ENCODE measurements around the gene HERC4.
"Not testable (repeated sequence)": the region's sequence is repeated elsewhere in the genome, so short reads cannot be mapped to it uniquely, and the experiment has no call there.

HERC4 gene

DNA sequence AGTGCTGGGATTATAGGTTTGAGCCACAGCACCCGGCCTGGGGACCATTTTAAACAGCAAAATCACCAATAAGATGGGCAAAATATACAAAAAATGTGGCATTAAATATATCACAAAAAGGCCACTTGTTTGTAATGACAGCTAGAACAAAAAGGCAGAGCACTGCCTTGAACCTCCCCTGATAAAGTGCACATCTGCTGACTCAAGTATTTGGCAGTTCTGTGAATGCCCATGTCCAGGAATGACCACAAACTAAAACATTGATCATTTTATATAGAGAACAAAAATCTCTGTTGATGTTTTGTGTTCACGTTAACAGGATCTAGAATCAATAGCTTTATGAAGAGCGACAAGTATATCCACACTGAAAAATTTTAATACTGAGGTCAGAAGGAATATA is 21.5 kb downstream of the HERC4 start:
- no peaks in the 10 kb centered on the region for H3K27me3 ChIP-seq (ENCODE audit: insufficient read depth, low read length)
- no peaks in the 10 kb centered on the region for H3K9me3 ChIP-seq (ENCODE audit: low read length)
- no peak overlapping the region for H3K4me3 ChIP-seq (ENCODE audit: low read length)
- no peak overlapping the region for H2AFZ ChIP-seq (ENCODE audit: low read depth, low read length)
- peaks cover 2% of the 10 kb centered on the region for H3K36me3 ChIP-seq (ENCODE audit: insufficient read depth, low read length)
- H3K4me1 ChIP-seq (ENCODE audit: insufficient read depth, low read length), result no peaks in the 10 kb centered on the region

DNA sequence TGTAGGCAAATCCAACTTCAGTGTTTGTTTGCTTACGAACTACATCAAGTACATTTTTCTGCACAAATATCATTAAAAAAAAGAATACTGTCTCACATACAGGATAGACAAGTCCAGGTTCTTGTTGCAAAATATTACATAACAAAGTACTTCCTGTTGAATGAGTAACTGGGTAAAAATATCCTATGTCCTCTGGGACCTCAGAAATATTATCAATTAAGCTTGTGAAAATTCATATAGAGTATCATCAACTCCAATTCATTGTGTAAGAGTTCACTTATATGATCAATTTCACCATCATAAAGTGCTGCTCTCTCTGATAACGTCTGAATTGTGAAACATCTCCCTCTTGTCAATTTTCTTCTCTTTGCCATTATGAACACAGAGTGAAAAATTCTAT is 22.6 kb downstream of the HERC4 start:
- Histone ChIP-seq H3K4me1 (ENCODE audit: insufficient read depth, low read length) (no peaks in the 10 kb centered on the region), H3K9me3 (ENCODE audit: low read length) (peaks cover 2% of the 10 kb centered on the region), H3K4me3 (ENCODE audit: low read length) (no peak overlapping the region), H3K27me3 (ENCODE audit: insufficient read depth, low read length) (no peaks in the 10 kb centered on the region), H2AFZ (ENCODE audit: low read depth, low read length) (no peak overlapping the region), H3K36me3 (ENCODE audit: insufficient read depth, low read length) (no peaks in the 10 kb centered on the region)

DNA sequence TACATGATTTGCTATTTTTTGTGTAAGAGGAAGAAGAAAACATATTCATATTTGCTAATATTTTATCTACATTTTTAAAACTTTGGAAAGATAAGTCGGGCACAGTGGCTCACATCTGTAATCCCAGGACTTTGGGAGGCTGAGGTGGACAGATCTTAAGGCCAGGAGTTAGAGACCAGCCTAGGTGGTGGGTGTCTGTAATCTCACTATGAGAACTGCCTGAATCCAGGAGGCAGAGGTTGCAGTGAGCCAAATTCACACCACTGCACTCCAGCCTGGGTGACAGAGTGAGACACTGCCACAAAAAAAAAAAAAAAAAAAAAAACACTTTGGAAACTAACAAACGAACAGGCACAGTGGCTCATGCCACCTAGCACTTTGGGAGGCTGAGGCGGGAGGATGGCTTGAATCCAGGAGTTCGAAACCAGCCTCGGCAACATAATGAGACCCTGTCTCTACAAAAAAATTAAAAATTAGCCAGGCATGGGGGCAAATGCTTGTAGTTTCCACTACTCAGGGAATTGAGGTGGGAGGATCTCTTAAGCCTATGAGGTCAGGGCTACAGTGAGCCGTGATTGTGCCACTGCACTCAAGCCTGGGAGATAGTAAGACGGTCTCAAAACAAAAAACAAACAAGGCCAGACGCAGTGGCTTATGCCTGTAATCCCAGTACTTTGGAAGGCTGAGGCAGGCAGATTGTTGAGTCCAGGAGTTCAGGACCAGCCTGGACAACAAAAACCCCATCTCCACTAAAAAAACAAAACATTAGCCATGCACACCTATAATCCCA is 25.6 kb downstream of the HERC4 start:
- Histone ChIP-seq H3K9me3 (ENCODE audit: low read length) (peaks cover 2% of the 10 kb centered on the region), H3K27me3 (ENCODE audit: insufficient read depth, low read length) (no peaks in the 10 kb centered on the region), H3K4me1 (ENCODE audit: insufficient read depth, low read length) (no peaks in the 10 kb centered on the region), H2AFZ (ENCODE audit: low read depth, low read length) (no peak overlapping the region), H3K36me3 (ENCODE audit: insufficient read depth, low read length) (no peaks in the 10 kb centered on the region), H3K4me3 (ENCODE audit: low read length) (no peak overlapping the region)

DNA sequence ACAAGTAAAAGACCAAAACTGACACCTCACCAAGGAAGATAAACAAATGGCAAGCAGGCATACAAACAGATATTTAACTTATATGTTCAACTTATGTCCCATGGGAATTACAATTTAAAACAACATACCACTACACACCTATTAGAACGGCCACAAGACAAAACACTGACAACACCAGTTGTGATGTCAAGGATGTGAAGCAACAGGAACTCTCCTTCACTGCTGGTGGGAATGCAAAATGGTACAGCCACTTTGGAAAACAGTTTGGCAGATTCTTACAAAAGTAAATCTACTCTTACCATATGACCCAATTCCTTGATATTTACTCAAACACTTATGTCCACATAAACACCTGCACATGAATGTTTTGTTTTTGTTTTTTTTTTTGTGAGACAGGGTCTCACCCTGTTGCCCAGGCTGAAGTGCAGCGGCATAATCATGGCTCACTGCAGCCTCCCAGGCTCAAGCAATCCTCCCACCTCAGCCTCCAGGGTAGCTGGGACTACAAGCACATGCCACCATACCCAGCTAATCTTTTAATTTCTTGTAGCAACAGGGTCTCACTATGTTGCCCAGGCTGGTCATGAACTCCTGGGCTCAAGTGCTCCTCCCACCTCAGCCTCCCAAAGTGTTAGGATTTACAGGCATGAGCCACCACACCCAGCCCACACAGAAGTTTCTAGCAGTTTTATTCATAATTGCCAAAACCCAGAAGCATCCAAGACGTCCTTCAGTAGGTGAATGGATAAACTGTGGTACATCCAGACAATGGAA is 27.3 kb downstream of the HERC4 start:
- no peak overlapping the region for H3K4me3 ChIP-seq (ENCODE audit: low read length)
- H3K36me3 ChIP-seq (ENCODE audit: insufficient read depth, low read length), result peaks cover 3% of the 10 kb centered on the region
- H3K9me3 ChIP-seq (ENCODE audit: low read length), result peaks cover 2% of the 10 kb centered on the region
- H2AFZ ChIP-seq (ENCODE audit: low read depth, low read length), result no peak overlapping the region
- no peaks in the 10 kb centered on the region for H3K27me3 ChIP-seq (ENCODE audit: insufficient read depth, low read length)
- H3K4me1 ChIP-seq (ENCODE audit: insufficient read depth, low read length), result no peaks in the 10 kb centered on the region

DNA sequence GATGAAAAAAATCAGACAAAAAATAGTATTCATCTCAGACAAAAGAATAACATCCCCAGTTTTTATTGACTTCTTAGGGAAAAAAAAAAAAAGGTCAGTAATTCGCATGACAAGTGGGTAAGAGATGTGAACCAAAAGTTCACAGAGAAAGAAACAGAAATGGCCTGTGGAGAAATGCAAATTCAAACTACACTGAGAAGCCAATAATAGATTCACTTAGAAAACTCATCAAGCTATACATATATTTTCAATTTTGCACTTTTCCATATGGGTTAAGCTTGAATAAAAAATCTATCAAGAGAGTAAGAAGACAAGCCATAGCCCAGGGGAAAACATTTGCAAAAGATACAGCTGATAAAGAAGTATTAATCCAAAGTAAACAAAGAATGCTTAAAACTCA is 28.0 kb downstream of the HERC4 start:
- no peaks in the 10 kb centered on the region for H3K4me1 ChIP-seq (ENCODE audit: insufficient read depth, low read length)

DNA sequence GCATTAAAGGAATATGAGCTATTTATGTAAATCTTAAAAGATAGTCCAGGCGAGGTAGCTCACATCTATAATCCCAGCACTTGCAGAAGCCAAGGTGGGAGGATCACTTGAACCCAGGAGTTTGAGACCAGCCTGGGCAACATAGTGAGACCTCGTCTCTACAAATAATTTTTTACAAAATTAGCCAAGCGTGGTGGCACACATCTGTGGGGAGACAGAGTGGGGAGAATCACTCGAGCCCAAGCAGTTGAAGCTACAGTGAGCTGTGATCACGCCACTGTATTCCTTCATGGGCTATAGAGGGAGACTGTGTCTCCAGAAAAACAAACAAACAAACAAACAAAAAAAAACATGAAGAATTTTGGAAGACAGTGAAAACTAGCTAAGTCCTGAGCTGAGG is 28.4 kb downstream of the HERC4 start:
- no peaks in the 10 kb centered on the region for H3K4me1 ChIP-seq (ENCODE audit: insufficient read depth, low read length)
- no peaks in the 10 kb centered on the region for H3K27me3 ChIP-seq (ENCODE audit: insufficient read depth, low read length)
- H3K36me3 ChIP-seq (ENCODE audit: insufficient read depth, low read length), result peaks cover 3% of the 10 kb centered on the region
- H3K4me3 ChIP-seq (ENCODE audit: low read length), result no peak overlapping the region
- H2AFZ ChIP-seq (ENCODE audit: low read depth, low read length), result no peak overlapping the region
- H3K9me3 ChIP-seq (ENCODE audit: low read length), result peaks cover 2% of the 10 kb centered on the region

More for the DNA sequence above, 28.0 kb downstream of the HERC4 start:
- H2AFZ ChIP-seq (ENCODE audit: low read depth, low read length), result no peak overlapping the region
- peaks cover 2% of the 10 kb centered on the region for H3K9me3 ChIP-seq (ENCODE audit: low read length)
- no peaks in the 10 kb centered on the region for H3K27me3 ChIP-seq (ENCODE audit: insufficient read depth, low read length)
- no peak overlapping the region for H3K4me3 ChIP-seq (ENCODE audit: low read length)
- H3K36me3 ChIP-seq (ENCODE audit: insufficient read depth, low read length), result peaks cover 3% of the 10 kb centered on the region

DNA sequence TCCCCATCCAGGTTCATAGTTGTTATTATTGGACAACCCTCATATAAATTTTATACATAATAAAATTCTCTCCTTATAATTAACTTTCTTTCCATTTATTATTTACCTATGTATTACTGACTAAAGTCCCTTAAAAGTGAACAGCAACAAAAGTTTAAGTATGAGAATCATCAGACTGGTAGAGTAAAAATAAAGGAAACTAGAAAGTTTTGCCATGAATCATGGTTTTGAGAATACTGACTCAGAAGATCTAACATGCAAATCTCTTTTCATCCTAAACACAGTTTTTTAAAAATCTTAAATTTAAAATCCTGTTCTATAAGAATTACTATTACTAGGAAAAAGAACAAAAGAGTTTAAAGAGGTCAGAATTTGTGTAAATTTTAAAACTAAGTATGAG is 32.1 kb downstream of the HERC4 start:
- Histone ChIP-seq H3K9me3 (ENCODE audit: low read length) (peaks cover 2% of the 10 kb centered on the region), H3K27me3 (ENCODE audit: insufficient read depth, low read length) (no peaks in the 10 kb centered on the region), H3K4me3 (ENCODE audit: low read length) (no peak overlapping the region), H2AFZ (ENCODE audit: low read depth, low read length) (no peak overlapping the region), H3K4me1 (ENCODE audit: insufficient read depth, low read length) (no peaks in the 10 kb centered on the region), H3K36me3 (ENCODE audit: insufficient read depth, low read length) (peaks cover 7% of the 10 kb centered on the region)

DNA sequence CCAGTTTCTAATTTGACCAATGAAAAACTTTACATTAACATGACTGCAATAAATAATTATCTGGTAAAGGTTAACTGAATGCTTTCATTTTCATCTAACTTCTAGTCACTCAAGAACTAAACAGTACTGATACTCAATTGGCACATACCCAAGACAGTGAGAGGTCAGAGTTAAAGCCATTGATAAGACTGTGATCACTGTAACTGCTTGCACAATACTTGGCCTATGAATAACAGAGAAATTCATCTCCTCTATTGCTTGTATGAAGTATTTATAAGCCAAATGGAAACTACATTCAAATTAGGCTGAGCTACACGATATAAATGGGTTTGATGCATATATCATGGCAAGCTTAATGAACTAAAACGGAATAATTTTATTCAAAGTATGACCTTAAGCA is 43.0 kb downstream of the HERC4 start:
- Histone ChIP-seq H2AFZ (ENCODE audit: low read depth, low read length) (no peak overlapping the region), H3K4me1 (ENCODE audit: insufficient read depth, low read length) (no peaks in the 10 kb centered on the region), H3K27me3 (ENCODE audit: insufficient read depth, low read length) (no peaks in the 10 kb centered on the region), H3K4me3 (ENCODE audit: low read length) (no peak overlapping the region), H3K36me3 (ENCODE audit: insufficient read depth, low read length) (peaks cover 14% of the 10 kb centered on the region), H3K9me3 (ENCODE audit: low read length) (no peaks in the 10 kb centered on the region)

DNA sequence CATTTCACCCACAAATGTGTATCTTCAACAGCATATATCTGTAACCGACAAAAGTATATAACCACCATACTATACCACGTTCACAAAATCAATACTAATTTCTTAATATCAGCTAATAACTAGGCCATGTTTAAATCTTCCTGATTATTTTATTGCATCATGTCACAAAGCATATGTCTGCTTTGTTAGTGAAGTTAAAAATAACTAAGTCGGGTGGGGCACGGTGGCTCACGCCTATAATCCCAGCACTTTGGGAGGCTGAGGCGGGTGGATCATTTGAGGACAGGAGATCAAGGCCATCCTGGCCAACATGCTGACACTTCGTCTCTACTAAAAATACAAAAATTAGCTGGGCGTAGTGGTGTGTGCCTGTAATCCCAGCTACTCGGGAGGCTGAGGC is 47.7 kb downstream of the HERC4 start:
- Histone ChIP-seq H3K9me3 (ENCODE audit: low read length) (no peaks in the 10 kb centered on the region), H3K36me3 (ENCODE audit: insufficient read depth, low read length) (peaks cover 8% of the 10 kb centered on the region), H3K4me1 (ENCODE audit: insufficient read depth, low read length) (no peaks in the 10 kb centered on the region), H3K27me3 (ENCODE audit: insufficient read depth, low read length) (no peaks in the 10 kb centered on the region), H3K4me3 (ENCODE audit: low read length) (no peak overlapping the region), H2AFZ (ENCODE audit: low read depth, low read length) (no peak overlapping the region)

DNA sequence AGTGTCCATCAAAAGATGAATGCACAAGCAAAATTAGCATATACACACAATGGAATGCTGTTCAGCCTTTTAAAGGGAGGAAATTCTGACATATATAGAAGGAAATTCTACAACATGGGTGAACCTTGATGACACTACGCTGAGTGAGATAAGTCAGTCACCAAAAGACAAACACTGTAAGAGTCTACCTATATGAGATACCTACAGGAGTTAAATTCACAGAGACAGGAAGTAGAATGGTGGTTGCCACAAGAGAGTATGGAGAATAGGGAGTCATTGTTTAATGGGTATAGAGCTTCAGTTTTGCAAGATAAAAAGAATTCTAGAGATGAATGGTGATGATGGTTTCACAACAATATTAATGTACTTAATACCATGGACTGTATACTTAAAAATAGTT is 51.8 kb downstream of the HERC4 start:
- Histone ChIP-seq H3K9me3 (ENCODE audit: low read length) (peaks cover 5% of the 10 kb centered on the region), H3K27me3 (ENCODE audit: insufficient read depth, low read length) (no peaks in the 10 kb centered on the region), H3K4me1 (ENCODE audit: insufficient read depth, low read length) (no peaks in the 10 kb centered on the region), H3K36me3 (ENCODE audit: insufficient read depth, low read length) (peaks cover 15% of the 10 kb centered on the region), H3K4me3 (ENCODE audit: low read length) (no peak overlapping the region), H2AFZ (ENCODE audit: low read depth, low read length) (no peak overlapping the region)

DNA sequence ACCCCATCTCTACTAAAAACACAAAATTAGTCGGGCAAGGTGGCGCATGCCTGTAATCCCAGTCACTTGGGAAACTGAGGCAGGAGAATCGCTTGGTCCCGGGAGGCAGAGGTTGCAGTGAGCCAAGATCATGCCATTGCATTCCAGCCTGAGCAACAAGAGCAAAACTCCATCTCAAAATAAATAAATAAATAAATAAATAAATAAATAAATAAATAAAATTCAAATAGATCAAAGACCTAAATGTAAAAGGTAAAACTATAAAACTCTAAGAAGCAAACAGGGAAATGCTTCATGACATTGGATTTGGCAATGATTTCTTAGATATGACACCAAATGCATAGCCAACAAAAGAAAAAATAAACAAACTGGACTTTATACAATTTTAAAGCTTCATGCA is 52.8 kb downstream of the HERC4 start:
- H3K36me3 ChIP-seq (ENCODE audit: insufficient read depth, low read length), result peaks cover 13% of the 10 kb centered on the region
- H3K9me3 ChIP-seq (ENCODE audit: low read length); H2AFZ ChIP-seq (ENCODE audit: low read depth, low read length); H3K27me3 ChIP-seq (ENCODE audit: insufficient read depth, low read length); H3K4me1 ChIP-seq (ENCODE audit: insufficient read depth, low read length); H3K4me3 ChIP-seq (ENCODE audit: low read length): not testable (repeated sequence)

DNA sequence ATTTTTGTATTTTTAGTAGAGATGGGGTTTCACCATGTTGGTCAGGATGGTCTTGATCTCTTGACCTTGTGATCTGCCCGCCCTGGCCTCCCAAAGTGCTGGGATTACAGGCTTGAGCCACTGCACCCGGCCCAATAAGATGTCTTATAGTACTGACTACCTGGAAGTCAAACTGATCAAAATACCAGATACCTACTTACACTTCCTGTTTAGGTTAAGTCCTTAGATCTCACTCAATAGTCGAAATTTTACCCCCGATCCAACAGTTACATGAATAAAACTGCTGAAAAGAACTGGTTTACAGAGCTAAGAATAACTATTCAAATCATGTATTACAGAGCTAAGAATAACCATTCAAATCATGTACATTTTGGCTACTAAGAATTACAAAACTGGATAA is 58.6 kb downstream of the HERC4 start:
- H3K4me1 ChIP-seq (ENCODE audit: insufficient read depth, low read length); H3K4me3 ChIP-seq (ENCODE audit: low read length); H2AFZ ChIP-seq (ENCODE audit: low read depth, low read length); H3K9me3 ChIP-seq (ENCODE audit: low read length); H3K27me3 ChIP-seq (ENCODE audit: insufficient read depth, low read length): not testable (repeated sequence)
- peaks cover 18% of the 10 kb centered on the region for H3K36me3 ChIP-seq (ENCODE audit: insufficient read depth, low read length)

DNA sequence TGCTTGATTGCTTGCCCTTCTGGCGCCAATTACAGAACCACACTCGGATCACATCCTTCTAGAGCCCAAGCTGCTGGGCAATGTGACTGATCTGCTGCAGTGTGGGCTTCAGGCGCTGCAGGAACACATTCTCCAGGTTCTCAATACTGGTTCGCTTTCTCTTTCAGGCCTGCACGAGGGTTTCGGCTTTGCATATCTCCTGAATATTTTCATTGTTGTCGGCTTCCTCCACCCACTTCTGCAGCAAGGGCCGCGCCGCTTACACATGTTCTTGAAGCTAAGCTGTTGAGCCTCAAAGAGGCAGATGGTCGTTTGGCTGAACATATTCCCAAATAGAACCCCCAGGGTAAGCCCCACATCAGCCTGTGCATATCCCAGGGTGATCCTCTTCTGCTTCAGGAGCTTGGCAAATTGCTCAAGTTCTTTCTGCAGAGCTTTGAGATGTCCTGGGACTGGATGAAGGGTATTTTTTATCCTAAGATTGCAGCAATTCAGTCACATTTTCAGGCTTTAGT is 64.6 kb downstream of the HERC4 start:
- H3K4me1 ChIP-seq (ENCODE audit: insufficient read depth, low read length), result no peaks in the 10 kb centered on the region
- no peak overlapping the region for H3K4me3 ChIP-seq (ENCODE audit: low read length)
- peaks cover 11% of the 10 kb centered on the region for H3K9me3 ChIP-seq (ENCODE audit: low read length)
- no peak overlapping the region for H2AFZ ChIP-seq (ENCODE audit: low read depth, low read length)
- peaks cover 26% of the 10 kb centered on the region for H3K36me3 ChIP-seq (ENCODE audit: insufficient read depth, low read length)
- no peaks in the 10 kb centered on the region for H3K27me3 ChIP-seq (ENCODE audit: insufficient read depth, low read length)

All from neuron (in vitro differentiated cells).